Measurements from ENCODE around the gene EVI5. TPM values are rescaled to one million over a fixed set of nuclear protein-coding genes. Genes with fewer than 3 reads are reported as not detected.
"Not testable (repeated sequence)": the region's sequence is repeated elsewhere in the genome, so short reads cannot be mapped to it uniquely, and the experiment has no call there.

The EVI5 gene
- total and polyA plus RNA-seq, 8 donors, result 1.8 to 200 (median 52.0) TPM

DNA sequence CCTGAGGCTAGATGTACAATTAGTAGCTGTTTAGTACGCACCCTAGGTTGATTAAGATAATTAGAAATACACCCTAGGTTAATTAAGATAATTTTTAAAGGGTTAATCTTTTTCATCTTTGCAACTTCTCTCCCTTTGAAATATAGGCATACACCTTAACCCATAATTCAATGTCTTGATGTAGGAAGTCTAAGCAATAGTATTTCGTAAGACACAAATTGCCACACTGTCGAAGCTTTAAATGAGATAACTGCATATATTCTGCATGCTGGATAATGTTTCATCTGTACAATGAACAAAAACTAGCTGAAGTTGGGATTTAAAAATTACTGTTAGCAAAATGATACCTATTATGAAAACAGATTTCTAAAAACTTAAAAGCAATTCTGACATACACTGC is 122.9 kb downstream of the EVI5 start:
- intact Hi-C loops (cut with DNase I; ENCODE audit: low total_unique reads), result no loop called here
- DNase-seq, result no peak
- 88 to 95% (median 94%) methylated on average over 3 of the region's 3 CpGs for WGBS, 5 donors
- Histone ChIP-seq H3K4me1 (no peaks in the 10 kb centered on the region), H3K36me3 (peaks cover 6 to 80% (median 45%) of the 10 kb centered on the region in 4 donors), H3K27ac (no peak overlapping the region), H3K9me3 (peaks cover 0 to 9% (median 7%) of the 10 kb centered on the region in 4 donors), H3K4me3 (no peak overlapping the region), H3K27me3 (no peaks in the 10 kb centered on the region)
- TF ChIP-seq, protein P1, sequence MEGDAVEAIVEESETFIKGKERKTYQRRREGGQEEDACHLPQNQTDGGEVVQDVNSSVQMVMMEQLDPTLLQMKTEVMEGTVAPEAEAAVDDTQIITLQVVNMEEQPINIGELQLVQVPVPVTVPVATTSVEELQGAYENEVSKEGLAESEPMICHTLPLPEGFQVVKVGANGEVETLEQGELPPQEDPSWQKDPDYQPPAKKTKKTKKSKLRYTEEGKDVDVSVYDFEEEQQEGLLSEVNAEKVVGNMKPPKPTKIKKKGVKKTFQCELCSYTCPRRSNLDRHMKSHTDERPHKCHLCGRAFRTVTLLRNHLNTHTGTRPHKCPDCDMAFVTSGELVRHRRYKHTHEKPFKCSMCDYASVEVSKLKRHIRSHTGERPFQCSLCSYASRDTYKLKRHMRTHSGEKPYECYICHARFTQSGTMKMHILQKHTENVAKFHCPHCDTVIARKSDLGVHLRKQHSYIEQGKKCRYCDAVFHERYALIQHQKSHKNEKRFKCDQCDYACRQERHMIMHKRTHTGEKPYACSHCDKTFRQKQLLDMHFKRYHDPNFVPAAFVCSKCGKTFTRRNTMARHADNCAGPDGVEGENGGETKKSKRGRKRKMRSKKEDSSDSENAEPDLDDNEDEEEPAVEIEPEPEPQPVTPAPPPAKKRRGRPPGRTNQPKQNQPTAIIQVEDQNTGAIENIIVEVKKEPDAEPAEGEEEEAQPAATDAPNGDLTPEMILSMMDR (IDR thresholded peaks at IDR 0.05), result no peak
- TF ChIP-seq POLR2AphosphoS5 (IDR thresholded peaks at IDR 0.05) (no peak), POLR2A (IDR thresholded peaks at IDR 0.05) (no peak), EP300 (IDR thresholded peaks at IDR 0.05) (no peak)

DNA sequence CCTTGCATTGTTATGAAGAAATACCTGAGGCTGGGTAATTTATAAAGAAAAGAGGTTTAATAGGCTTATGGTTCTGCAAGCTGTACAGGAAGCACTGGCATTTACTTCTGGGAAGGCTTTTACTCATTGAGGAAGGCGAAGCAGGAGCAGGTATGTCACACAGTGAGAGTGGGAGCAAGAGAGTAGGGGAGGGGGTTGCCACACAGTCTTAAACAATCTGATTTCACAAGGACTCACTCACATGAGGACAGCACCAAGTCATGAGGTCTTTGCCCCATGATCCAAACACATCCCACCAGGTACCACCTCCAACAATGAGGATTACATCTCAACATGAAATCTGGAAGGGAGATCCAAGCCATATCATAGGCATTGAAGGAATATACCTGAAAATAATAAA is 127.2 kb downstream of the EVI5 start:
- no peaks in the 10 kb centered on the region for H3K27me3 ChIP-seq
- 83 to 100% (median 89%) methylated on average over 1 of the region's 1 CpG for WGBS, 5 donors
- TF ChIP-seq EP300 (IDR thresholded peaks at IDR 0.05) (no peak), POLR2AphosphoS5 (IDR thresholded peaks at IDR 0.05) (no peak), POLR2A (IDR thresholded peaks at IDR 0.05) (no peak)
- TF ChIP-seq, protein P1 (IDR thresholded peaks at IDR 0.05), result no peak

DNA sequence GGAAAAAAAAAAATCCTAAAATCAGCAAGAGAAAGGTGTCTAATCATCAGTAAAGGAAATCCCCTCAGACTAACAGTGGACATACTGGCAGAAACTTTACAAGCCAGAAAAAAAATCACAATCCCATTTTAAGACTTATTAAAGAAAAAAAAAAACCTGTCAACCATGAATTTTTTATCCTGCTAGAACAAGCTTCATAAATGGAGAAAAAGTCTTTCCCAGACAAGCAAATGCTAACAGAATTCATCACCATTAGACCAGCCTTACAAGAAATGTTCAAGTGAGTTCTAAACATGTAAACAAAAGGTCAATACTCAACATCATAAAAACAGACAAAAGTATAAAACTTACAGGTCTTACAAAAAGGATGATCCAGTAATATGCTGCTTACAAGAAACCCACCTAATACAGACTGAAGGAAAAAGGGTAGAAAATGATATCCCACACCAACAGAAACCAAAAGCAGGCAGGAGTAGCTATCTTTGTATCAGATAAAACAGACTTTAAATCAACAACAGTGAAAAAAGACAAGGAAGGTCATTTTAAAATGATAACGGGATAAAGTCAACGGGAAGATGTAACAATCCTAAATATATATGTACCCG is 129.6 kb downstream of the EVI5 start:
- Histone ChIP-seq H3K9me3 (peaks cover 2 to 45% (median 30%) of the 10 kb centered on the region in 4 donors), H3K4me3 (no peak overlapping the region), H3K27me3 (no peaks in the 10 kb centered on the region), H3K27ac (no peak overlapping the region), H3K4me1 (no peaks in the 10 kb centered on the region), H3K36me3 (peaks cover 6 to 53% (median 42%) of the 10 kb centered on the region in 4 donors)
- no peak for TF ChIP-seq POLR2A (IDR thresholded peaks at IDR 0.05)
- TF ChIP-seq POLR2AphosphoS5 (IDR thresholded peaks at IDR 0.05), result no peak
- TF ChIP-seq EP300 (IDR thresholded peaks at IDR 0.05), result no peak
- TF ChIP-seq, protein P1 (IDR thresholded peaks at IDR 0.05), result no peak
- intact Hi-C loops (cut with DNase I; ENCODE audit: low total_unique reads), result no loop called here
- DNase-seq, result no peak
- WGBS, 5 donors, result 92 to 98% (median 94%) methylated on average over 3 of the region's 3 CpGs

More for the DNA sequence above, 127.2 kb downstream of the EVI5 start:
- Histone ChIP-seq H3K4me1 (no peaks in the 10 kb centered on the region), H3K9me3 (peaks cover 2 to 45% (median 30%) of the 10 kb centered on the region in 4 donors), H3K36me3 (peaks cover 6 to 73% (median 56%) of the 10 kb centered on the region in 4 donors), H3K27ac (no peak overlapping the region), H3K4me3 (no peak overlapping the region)
- no peak for DNase-seq
- intact Hi-C loops (cut with DNase I; ENCODE audit: low total_unique reads), result no loop called here

DNA sequence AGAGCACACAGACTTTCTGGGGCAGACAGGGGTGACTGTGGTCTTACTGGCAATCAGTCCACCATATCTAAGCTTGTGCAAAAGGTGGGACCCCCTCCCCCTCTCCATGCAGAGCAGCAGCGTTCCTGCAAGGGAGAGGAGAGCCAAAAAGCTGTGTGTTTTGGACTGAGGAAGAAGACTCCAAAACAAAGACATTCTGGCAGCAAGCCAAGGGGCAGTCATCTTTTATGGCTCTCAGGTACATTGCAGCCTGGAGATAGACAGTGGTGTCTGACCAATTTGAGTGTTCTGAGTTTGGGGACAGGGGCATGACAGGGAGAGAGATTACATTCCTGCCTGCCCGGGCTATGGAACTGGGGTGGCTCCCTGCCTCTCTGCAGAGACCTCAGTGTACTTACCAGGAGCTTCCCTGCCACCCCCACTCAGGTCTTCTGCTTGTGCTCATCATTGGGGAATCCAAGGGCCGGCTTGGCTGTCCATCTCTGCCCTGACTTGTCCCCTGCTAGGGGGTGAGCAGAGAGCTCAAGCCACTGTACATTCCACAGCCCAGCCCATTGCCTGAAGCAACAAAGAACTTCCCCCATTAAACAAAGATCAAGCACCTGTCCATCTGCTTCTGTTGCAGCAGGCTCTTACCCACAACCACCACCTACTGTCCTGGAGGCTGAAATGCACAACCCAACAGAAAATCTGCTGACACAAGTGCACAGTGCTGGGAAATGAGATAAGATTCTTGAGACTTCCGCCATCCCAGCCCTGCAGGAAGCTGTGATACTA is 131.1 kb downstream of the EVI5 start:
- 92 to 98% (median 95%) methylated on average over 4 of the region's 4 CpGs for WGBS, 5 donors
- intact Hi-C loops (cut with DNase I; ENCODE audit: low total_unique reads), result no loop called here

DNA sequence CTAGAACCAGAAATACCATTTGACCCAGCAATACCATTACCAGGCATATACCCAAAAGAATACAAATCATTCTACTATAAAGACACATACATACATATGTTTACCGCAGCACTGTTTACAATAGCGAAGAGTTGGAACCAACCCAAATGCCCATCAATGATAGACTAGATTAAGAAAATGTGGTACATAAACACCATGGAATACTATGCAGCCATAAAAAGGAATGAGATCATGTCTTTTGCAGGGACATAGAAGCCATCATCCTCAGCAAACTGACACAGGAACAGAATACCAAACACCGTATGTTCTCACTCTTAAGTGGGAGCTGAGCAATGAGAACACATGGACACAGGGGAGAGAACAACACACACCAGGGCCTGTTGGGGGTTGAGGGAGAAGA is 144.2 kb downstream of the EVI5 start:
- H3K4me1 ChIP-seq; H3K27me3 ChIP-seq; H3K9me3 ChIP-seq; H3K4me3 ChIP-seq; intact Hi-C loops (cut with DNase I; ENCODE audit: low total_unique reads); H3K36me3 ChIP-seq; H3K27ac ChIP-seq; DNase-seq: not testable (repeated sequence)
- 93 to 99% (median 96%) methylated on average over 3 of the region's 3 CpGs for WGBS, 5 donors

More for the DNA sequence above, 131.1 kb downstream of the EVI5 start:
- Histone ChIP-seq H3K9me3 (peaks cover 2 to 45% (median 30%) of the 10 kb centered on the region in 4 donors), H3K4me1 (no peaks in the 10 kb centered on the region), H3K36me3 (peaks cover 6 to 46% (median 39%) of the 10 kb centered on the region in 4 donors), H3K4me3 (no peak overlapping the region), H3K27me3 (no peaks in the 10 kb centered on the region), H3K27ac (no peak overlapping the region)
- TF ChIP-seq POLR2AphosphoS5 (IDR thresholded peaks at IDR 0.05), result no peak
- no peak for TF ChIP-seq POLR2A (IDR thresholded peaks at IDR 0.05)
- TF ChIP-seq EP300 (IDR thresholded peaks at IDR 0.05), result no peak
- TF ChIP-seq, protein P1 (IDR thresholded peaks at IDR 0.05), result no peak
- no peak for DNase-seq
